Measurements from ENCODE around the gene DDX1. TPM values are rescaled to one million over a fixed set of nuclear protein-coding genes. Genes with fewer than 3 reads are reported as not detected.

The DDX1 gene
- total and polyA plus RNA-seq, 9 of the 15 experiments (the other 6 are each of a cell fraction or from before 2014, with no cell fraction given) = 116 to 277 (median 232) TPM

GRCh38 chr2:15588329-15588919, 3.2 kb upstream of the DDX1 start (continued):
- TF ChIP-seq SMC3 (conservative IDR thresholded peaks at IDR 0.05; ENCODE audit: insufficient read depth, low read depth, low read length) (peak; percentile 75), PCBP2 (IDR thresholded peaks at IDR 0.05; ENCODE audit: low read depth, low read length, poor library complexity, severe bottlenecking) (no peak), CBX3 (IDR thresholded peaks at IDR 0.05; ENCODE audit: borderline replicate concordance in 1 of 2, low read length in 2 of 2) (peak in 1 of 2 experiments; percentile 17; a peak in 1 of 3 replicates), DLX4 (CRISPR knock-in tag; IDR thresholded peaks at IDR 0.05) (no peak), MTA1 (IDR thresholded peaks at IDR 0.05; ENCODE audit: borderline replicate concordance) (no peak), PHB2 (IDR thresholded peaks at IDR 0.05; ENCODE audit: low read depth) (no peak), NFIC (IDR thresholded peaks at IDR 0.05) (peak; percentile 80), RAD21 (CRISPR knock-in tag; conservative IDR thresholded peaks at IDR 0.05 in 1 of 2, IDR thresholded peaks at IDR 0.05 in 1 of 2) (peak; percentile 66 to 84), ETV5 (CRISPR knock-in tag; IDR thresholded peaks at IDR 0.05; ENCODE audit: low read depth) (0 out of 2 replicates have a peak, but pooled peaks have one; percentile 27), SPI1 (IDR thresholded peaks at IDR 0.05; ENCODE audit: borderline replicate concordance, low read depth, low read length) (no peak), BRD9 (IDR thresholded peaks at IDR 0.05; ENCODE audit: low read depth, partially characterized antibody) (peak; percentile 36), ZBTB11 (CRISPR knock-in tag; IDR thresholded peaks at IDR 0.05) (peak in 1 of 3 experiments; percentile 35; a peak in 1 of 6 replicates), STAG1 (CRISPR knock-in tag; IDR thresholded peaks at IDR 0.05; ENCODE audit: borderline replicate concordance) (peak; percentile 68; the same call in 1 of the 2 replicates), NR1H2 (CRISPR knock-in tag; IDR thresholded peaks at IDR 0.05) (no peak)
- TF ChIP-seq, protein P1, sequence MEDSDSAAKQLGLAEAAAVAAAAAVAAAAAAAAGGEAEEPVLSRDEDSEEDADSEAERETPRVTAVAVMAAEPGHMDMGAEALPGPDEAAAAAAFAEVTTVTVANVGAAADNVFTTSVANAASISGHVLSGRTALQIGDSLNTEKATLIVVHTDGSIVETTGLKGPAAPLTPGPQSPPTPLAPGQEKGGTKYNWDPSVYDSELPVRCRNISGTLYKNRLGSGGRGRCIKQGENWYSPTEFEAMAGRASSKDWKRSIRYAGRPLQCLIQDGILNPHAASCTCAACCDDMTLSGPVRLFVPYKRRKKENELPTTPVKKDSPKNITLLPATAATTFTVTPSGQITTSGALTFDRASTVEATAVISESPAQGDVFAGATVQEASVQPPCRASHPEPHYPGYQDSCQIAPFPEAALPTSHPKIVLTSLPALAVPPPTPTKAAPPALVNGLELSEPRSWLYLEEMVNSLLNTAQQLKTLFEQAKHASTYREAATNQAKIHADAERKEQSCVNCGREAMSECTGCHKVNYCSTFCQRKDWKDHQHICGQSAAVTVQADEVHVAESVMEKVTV (CRISPR knock-in tag; IDR thresholded peaks at IDR 0.05) = peak; percentile 66
- TF ChIP-seq, protein P2, sequence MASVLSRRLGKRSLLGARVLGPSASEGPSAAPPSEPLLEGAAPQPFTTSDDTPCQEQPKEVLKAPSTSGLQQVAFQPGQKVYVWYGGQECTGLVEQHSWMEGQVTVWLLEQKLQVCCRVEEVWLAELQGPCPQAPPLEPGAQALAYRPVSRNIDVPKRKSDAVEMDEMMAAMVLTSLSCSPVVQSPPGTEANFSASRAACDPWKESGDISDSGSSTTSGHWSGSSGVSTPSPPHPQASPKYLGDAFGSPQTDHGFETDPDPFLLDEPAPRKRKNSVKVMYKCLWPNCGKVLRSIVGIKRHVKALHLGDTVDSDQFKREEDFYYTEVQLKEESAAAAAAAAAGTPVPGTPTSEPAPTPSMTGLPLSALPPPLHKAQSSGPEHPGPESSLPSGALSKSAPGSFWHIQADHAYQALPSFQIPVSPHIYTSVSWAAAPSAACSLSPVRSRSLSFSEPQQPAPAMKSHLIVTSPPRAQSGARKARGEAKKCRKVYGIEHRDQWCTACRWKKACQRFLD (CRISPR knock-in tag; IDR thresholded peaks at IDR 0.05) = no peak

Measured in K562 (cell line).